Sigmoid colon (tissue), 4 donors: Measurements from ENCODE around the gene CGB8.

Experiments
- CTCF ChIP-seq, 4 experiments: fragments of 450-650 bp in 3 of 4; fragments of 200-600 bp in 1 of 4; IDR thresholded peaks; one replicate each; pipeline ENCODE4 v1.5.1; 2016 to 2019; ENCODE audit warnings: antibody characterized with exemption in 4 of 4, mild to moderate bottlenecking in 3 of 4, moderate library complexity in 2 of 4
- EP300 ChIP-seq, 4 donors: sonication (generic); formaldehyde crosslinking; IDR thresholded peaks; one replicate each; pipeline ENCODE4 v1.6.1; 2017; ENCODE audit warnings: antibody characterized with exemption in 4 of 4
- POLR2A ChIP-seq, 2 donors: fragments of 450-650 bp; IDR thresholded peaks; one replicate each; pipeline ENCODE4 v1.6.1; 2016; ENCODE audit warnings: antibody characterized with exemption in 2 of 2, mild to moderate bottlenecking in 2 of 2, moderate library complexity in 2 of 2

- TF ChIP-seq CTCF (IDR thresholded peaks at IDR 0.05) (no peak), POLR2A (IDR thresholded peaks at IDR 0.05) (no peak), EP300 (IDR thresholded peaks at IDR 0.05) (no peak)
These were observed 32.7 kb downstream of the CGB8 start for GRCh38 chr19:49016067-49016839.
